ES-I3 (cell line): ENCODE data around the gene NOS1AP.

Experiments used
- H3K36me3 ChIP-seq: 2 replicates; pipeline ENCODE4 v1.6.1; 2013; ENCODE audit warnings: mild to moderate bottlenecking, low read length, control low read depth, moderate library complexity; ENCODE audit not compliant: insufficient read depth
- H3K4me1 ChIP-seq: 2 replicates; pipeline ENCODE4 v1.6.1; 2013; ENCODE audit warnings: mild to moderate bottlenecking, control low read depth, low read length; ENCODE audit not compliant: insufficient read depth
- H3K9ac ChIP-seq: 2 replicates; pipeline ENCODE4 v1.6.1; 2013; ENCODE audit warnings: low read depth, mild to moderate bottlenecking, low read length, moderate library complexity
- H3K9me3 ChIP-seq: 2 replicates; pipeline ENCODE4 v1.6.1; 2013; ENCODE audit warnings: mild to moderate bottlenecking, low read length, moderate library complexity; ENCODE audit not compliant: control insufficient read depth, insufficient read depth

The NOS1AP gene

GRCh38 chr1:162321809-162322422, 252.4 kb downstream of the NOS1AP start:
- no peaks in the 10 kb centered on the region for H3K4me1 ChIP-seq
- H3K36me3 ChIP-seq, result no peaks in the 10 kb centered on the region
- no peaks in the 10 kb centered on the region for H3K9me3 ChIP-seq
- no peak overlapping the region for H3K9ac ChIP-seq

DNA sequence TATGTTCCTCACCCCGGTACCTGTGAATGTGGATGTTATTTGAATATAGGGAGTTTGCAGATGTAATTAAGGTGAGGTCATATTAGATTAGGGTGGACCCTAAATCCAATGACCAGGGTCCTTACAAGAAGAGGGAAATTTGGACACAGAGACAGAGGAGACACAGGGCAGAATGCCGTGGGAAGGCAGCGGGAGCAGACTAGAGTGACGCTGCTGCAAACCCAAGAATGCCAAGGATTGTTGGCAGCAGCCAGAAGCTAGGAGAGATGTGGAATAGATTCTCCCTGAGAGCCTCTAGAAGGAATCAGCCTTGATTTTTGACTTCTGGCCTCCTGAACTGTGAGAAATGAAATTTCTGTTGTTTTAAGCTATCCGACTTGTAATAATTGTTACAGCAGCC, 253.5 kb downstream of the NOS1AP start:
- H3K9me3 ChIP-seq, result no peaks in the 10 kb centered on the region
- H3K4me1 ChIP-seq, result no peaks in the 10 kb centered on the region
- H3K36me3 ChIP-seq, result no peaks in the 10 kb centered on the region
- H3K9ac ChIP-seq, result no peak overlapping the region

DNA sequence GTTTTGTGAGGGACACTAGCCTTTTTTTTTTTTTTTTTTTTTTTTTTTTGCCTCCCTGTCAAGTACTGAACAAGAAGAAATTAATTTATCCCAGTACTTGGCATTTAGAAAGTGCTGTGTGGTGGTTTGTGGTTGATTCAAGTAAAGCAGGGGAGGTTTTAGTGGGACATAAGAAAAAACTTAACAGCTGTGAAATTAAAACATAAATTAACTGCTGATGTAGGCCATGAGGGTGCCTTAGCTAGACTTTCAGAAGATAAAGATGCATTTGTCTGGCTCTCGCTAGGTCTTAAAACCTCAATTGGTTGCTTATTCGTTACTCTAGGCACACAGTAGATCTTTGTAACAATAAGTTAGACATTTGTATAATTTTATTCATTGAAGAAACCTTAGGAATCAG, 254.9 kb downstream of the NOS1AP start:
- H3K9me3 ChIP-seq, result no peaks in the 10 kb centered on the region
- H3K36me3 ChIP-seq, result no peaks in the 10 kb centered on the region
- H3K4me1 ChIP-seq, result no peaks in the 10 kb centered on the region
- no peak overlapping the region for H3K9ac ChIP-seq

DNA sequence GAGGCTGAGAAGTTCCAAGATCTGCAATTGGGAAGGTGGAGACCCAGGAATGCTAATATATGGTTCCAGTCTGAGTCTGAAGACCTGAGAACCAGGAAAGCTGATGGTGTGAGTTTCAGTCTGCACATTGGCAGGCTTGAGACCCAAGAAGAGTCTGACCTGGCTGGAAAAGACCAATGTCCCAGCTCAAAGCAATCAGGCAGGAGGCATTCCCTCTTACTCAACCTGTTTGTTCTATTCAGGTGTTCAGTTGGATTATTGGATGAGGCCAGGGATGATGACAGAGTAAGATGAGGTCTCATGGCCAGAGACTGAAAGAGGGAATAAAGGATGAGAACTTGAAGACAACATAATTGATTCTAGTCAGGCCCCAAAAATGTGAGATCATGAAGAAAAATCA, 257.1 kb downstream of the NOS1AP start:
- H3K4me1 ChIP-seq, result no peaks in the 10 kb centered on the region
- no peaks in the 10 kb centered on the region for H3K9me3 ChIP-seq
- no peak overlapping the region for H3K9ac ChIP-seq
- H3K36me3 ChIP-seq, result no peaks in the 10 kb centered on the region

DNA sequence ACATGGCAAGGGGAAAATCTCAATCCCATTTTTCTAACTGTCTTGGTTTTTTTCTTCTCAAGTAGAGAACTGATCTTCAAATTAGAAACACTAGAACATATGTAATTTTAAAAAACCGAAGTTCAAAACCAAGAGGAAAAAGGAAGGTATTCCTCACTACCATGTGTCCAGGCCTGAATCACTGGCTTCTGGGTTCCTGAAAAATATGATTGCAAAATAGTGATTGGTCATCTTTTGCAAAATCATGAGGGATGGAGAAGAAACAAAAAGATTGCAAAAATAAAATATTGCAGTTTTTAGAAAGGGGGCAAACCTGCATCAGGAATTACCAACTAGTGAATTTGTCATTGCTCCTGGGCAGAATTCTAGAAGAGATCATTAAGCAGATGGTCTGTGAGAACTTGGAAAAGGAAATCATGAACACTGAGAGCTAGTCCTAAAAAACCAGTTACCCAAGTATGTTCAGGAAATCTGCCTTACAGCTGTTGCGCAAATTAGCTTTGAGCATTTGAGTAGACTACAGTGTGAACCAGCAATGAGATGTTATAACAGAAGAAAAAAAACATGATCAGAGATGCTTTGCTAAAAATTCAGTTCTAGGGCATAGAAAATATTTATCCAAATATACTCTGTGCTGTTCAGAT, 257.8 kb downstream of the NOS1AP start:
- no peak overlapping the region for H3K9ac ChIP-seq
- no peaks in the 10 kb centered on the region for H3K36me3 ChIP-seq
- H3K4me1 ChIP-seq, result no peaks in the 10 kb centered on the region
- H3K9me3 ChIP-seq, result no peaks in the 10 kb centered on the region

DNA sequence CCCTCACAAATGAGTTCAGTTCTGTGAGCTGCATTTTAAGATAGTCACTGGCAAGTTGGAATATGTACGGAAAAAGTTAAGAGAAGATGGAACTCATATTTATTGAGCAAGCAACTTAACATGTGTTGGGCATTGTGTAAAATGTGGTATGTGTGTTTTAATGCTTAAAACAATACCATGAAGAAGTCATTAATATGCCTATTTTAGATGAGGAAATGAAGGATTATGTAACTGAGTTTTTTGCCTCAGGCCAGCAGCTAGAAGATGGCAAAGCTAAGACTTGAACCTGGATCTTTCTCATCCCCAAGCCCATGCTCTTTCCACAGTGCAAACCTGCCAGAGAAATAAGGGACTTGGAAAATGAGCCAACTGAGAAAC, 258.3 kb downstream of the NOS1AP start:
- H3K4me1 ChIP-seq, result no peaks in the 10 kb centered on the region
- no peaks in the 10 kb centered on the region for H3K36me3 ChIP-seq
- H3K9ac ChIP-seq, result no peak overlapping the region
- no peaks in the 10 kb centered on the region for H3K9me3 ChIP-seq

DNA sequence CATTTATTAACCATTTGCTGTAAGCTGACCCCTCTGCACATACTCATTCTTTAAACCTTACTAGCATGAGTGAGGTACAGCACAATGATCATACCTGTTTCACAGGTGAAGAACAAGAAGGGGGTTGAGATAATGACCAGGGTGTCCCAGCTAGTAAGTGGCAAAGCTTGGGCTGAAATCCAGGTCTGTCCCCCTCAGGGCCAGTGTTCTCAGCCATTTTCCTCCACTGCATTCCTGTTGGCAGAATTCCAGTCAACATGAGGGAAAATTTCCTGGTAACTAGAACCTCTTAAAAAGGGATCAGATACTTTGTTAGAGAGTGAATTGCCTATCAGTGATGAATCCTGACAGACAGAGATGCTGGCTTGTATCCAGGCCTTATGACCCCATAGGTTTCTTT, 259.0 kb downstream of the NOS1AP start:
- H3K9ac ChIP-seq, result no peak overlapping the region
- H3K9me3 ChIP-seq, result no peaks in the 10 kb centered on the region
- no peaks in the 10 kb centered on the region for H3K4me1 ChIP-seq
- H3K36me3 ChIP-seq, result no peaks in the 10 kb centered on the region

GRCh38 chr1:162329826-162330225, 260.3 kb downstream of the NOS1AP start:
- no peaks in the 10 kb centered on the region; the same call in 1 of the 2 replicates for H3K4me1 ChIP-seq

DNA sequence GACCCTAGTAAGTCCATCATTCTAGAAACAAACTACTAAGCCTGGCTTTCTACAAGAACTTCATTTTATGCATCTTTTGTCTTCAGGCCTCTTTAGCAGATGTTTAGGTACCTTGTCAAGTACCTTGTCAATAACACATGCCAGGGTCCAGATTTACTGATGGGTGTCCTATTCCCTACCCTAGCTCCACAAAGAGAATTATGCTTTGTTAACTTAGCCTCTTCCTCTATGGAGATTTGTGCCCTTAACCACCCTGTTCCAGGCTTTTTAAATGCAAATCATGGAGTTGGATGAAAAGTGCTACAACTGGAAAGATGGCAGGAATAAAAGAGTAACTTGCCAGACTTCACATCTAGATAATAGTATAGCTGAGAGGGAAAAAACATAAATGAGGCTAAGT, 264.5 kb downstream of the NOS1AP start:
- no peaks in the 10 kb centered on the region for H3K36me3 ChIP-seq
- H3K9me3 ChIP-seq, result no peaks in the 10 kb centered on the region
- H3K4me1 ChIP-seq, result no peaks in the 10 kb centered on the region; the same call in 1 of the 2 replicates
- H3K9ac ChIP-seq, result no peak overlapping the region

More at GRCh38 chr1:162329826-162330225, 260.3 kb downstream of the NOS1AP start:
- Histone ChIP-seq H3K36me3 (no peaks in the 10 kb centered on the region), H3K9ac (no peak overlapping the region), H3K9me3 (no peaks in the 10 kb centered on the region)

DNA sequence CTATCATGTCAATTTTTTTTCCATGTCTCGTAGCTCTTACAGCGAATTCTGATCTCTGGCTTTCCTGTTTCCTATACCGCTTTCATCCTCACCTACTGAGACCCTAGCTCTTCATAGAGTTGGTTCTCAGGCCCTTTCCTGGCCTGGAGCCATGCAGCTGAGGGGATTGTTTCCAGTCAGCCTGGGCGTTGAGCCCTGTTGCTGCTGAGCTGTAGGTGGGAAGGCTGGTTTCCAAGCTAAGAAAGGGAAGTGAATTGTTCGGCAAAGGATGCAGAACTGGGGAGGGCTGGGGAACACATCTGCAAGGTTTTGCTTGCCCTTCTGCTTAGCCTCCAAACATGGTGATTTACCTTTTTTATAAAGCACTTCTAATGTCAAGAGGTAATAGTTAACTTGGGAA, 265.6 kb downstream of the NOS1AP start:
- no peaks in the 10 kb centered on the region for H3K9me3 ChIP-seq
- H3K36me3 ChIP-seq, result no peaks in the 10 kb centered on the region
- no peak overlapping the region for H3K9ac ChIP-seq
- no peaks in the 10 kb centered on the region; the same call in 1 of the 2 replicates for H3K4me1 ChIP-seq

GRCh38 chr1:162336621-162337285, 267.3 kb downstream of the NOS1AP start:
- Histone ChIP-seq H3K9me3 (no peaks in the 10 kb centered on the region), H3K36me3 (no peaks in the 10 kb centered on the region), H3K9ac (no peak overlapping the region), H3K4me1 (no peaks in the 10 kb centered on the region; the same call in 1 of the 2 replicates)

- Histone ChIP-seq H3K9me3 (no peaks in the 10 kb centered on the region), H3K4me1 (no peaks in the 10 kb centered on the region), H3K9ac (no peak overlapping the region), H3K36me3 (no peaks in the 10 kb centered on the region)
These were observed 273.0 kb downstream of the NOS1AP start for GRCh38 chr1:162342452-162342983.

GRCh38 chr1:162343470-162343869, 274.0 kb downstream of the NOS1AP start:
- no peaks in the 10 kb centered on the region for H3K9me3 ChIP-seq
- no peaks in the 10 kb centered on the region for H3K4me1 ChIP-seq
- H3K9ac ChIP-seq, result no peak overlapping the region
- H3K36me3 ChIP-seq, result no peaks in the 10 kb centered on the region

GRCh38 chr1:162347281-162347680, 277.8 kb downstream of the NOS1AP start:
- H3K36me3 ChIP-seq, result no peaks in the 10 kb centered on the region
- peaks cover 9% of the 10 kb centered on the region; the same call in 1 of the 2 replicates for H3K4me1 ChIP-seq
- H3K9me3 ChIP-seq, result no peaks in the 10 kb centered on the region
- no peak overlapping the region for H3K9ac ChIP-seq
